A673 (cell line): Measurements from ENCODE around the gene FSTL4.

ENCODE experiments used
- EZH2 ChIP-seq: fragments of 200-600 bp; sonication (generic); IDR thresholded peaks from 2 replicates; pipeline ENCODE4 v1.6.1; 2017; ENCODE audit warnings: borderline replicate concordance, low read depth, mild to moderate bottlenecking, mixed read lengths, antibody characterized with exemption, low read length; ENCODE audit not compliant: poor library complexity, severe bottlenecking
- TF ChIP-seq, protein P1 (sequence below): fragments of 300-800, 200-600 bp; sonication (generic); conservative IDR thresholded peaks from 2 replicates; pipeline ENCODE4 v1.5.1; 2017; ENCODE audit warnings: low read depth, mild to moderate bottlenecking, antibody characterized with exemption, low read length, moderate library complexity, mixed read lengths

DNA sequence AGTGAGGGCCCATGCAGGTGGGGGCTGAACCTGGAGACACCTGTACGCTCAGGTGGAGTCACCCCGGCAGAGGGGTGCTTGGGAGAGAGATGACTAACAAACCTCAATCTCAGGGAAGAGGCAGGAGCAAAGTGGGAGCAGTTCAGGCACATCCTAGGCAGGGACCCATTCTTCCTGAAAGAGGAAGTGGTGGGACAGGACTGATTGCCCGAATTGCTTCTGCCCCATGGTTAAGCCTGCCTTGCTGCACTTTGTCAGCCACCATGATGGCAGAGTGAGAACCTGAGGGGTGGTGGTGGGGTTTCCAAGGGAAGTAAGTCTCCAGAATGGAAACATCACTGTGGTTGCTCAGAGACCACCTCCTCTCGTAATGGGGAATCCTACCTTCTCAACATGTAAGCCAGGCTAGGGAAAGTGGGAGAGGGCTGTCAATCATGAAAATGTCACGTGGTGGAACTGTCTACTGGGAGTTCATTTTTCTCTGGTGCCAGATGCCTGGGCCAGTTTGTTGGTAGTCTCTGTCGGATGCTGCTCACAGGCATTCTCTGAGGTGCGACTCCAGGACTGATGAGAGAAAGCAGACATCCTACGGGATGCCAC is 410.2 kb downstream of the FSTL4 start:
- TF ChIP-seq, protein P1, sequence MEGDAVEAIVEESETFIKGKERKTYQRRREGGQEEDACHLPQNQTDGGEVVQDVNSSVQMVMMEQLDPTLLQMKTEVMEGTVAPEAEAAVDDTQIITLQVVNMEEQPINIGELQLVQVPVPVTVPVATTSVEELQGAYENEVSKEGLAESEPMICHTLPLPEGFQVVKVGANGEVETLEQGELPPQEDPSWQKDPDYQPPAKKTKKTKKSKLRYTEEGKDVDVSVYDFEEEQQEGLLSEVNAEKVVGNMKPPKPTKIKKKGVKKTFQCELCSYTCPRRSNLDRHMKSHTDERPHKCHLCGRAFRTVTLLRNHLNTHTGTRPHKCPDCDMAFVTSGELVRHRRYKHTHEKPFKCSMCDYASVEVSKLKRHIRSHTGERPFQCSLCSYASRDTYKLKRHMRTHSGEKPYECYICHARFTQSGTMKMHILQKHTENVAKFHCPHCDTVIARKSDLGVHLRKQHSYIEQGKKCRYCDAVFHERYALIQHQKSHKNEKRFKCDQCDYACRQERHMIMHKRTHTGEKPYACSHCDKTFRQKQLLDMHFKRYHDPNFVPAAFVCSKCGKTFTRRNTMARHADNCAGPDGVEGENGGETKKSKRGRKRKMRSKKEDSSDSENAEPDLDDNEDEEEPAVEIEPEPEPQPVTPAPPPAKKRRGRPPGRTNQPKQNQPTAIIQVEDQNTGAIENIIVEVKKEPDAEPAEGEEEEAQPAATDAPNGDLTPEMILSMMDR = no peak
- TF ChIP-seq EZH2 = no peak
